Erythroblast (primary cell): Measurements from ENCODE around the gene CMIP.

Experiments
- GATA1 ChIP-seq: IDR thresholded peaks from 2 replicates; pipeline ENCODE4 v1.6.1; 2011; ENCODE audit warnings: low read depth, mild to moderate bottlenecking, control low read depth, low read length, moderate library complexity
- POLR2A ChIP-seq: IDR thresholded peaks from 2 replicates; pipeline ENCODE4 v1.6.1; 2011; ENCODE audit warnings: mild to moderate bottlenecking, low read length

DNA sequence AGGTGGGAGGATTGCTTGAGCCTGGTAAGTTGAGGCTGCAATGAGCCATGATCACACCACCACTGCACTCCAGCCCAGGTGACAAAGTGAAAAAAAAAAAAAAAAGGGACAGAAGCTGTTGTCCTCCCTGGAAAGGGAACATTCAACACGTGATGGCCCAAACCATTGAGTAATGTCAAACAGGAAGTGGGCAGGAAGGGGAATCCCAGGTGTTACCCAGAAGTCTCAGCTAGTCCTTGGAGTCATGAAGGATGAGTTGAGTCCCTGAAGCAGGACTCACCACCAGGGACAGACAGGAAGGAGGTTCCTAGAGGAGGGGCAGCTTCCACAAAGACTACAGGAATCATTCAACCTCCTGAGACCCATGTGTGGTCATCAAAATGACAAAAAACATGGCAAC lies 19.8 kb upstream of the CMIP start:
- no peak for TF ChIP-seq POLR2A
- no peak for TF ChIP-seq GATA1
